ENCODE measurements around the gene SDC3. TPM values are rescaled to one million over a fixed set of nuclear protein-coding genes. Genes with fewer than 3 reads are reported as not detected.

Gene SDC3
- total RNA-seq, 1 donor from 2014 or later: 57.1 TPM

DNA sequence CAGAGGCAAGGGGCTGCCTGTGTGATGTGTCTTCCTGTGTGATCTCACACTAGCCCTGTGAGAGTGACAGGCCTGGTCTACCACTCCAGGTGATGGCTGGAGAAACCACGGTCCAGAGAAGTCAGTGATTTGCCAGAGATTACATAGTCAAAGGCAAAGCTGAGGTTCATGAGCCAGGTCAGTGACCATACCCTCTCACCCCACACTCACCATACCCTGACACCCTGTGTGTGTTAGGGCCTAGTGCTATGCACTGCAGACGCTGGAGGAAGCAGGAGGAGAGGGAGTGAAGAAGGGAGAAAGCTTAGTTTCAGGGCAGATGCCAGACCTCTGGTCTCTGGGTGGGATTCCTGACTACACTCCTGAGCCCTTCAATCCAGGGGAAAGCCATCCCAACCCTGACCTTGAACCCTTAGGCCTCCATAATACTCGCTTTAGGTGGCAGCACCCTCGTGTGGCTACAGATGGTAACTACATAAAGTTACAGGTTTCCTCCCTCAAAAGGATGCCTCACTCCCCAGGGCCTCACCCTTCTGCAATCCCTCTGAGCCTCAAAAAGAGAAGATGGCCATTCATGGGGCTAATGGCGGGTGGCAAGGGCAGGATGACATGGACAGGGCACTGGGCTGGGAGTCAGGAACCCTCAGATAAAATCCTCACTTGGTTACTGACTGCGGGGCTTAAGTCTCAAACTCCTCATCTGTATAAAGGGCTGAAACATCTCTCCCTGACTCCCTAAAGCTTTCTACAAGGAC lies 20.8 kb upstream of the SDC3 start:
- DNase-seq (ENCODE audit: low spot score in 2 of 2) (peak in 1 of 2 donors; percentile 45), FAIRE-seq (no peak)

- FAIRE-seq: no peak
Observed at GRCh38 chr1:30928789-30929134, 20.2 kb upstream of the SDC3 start.

DNA sequence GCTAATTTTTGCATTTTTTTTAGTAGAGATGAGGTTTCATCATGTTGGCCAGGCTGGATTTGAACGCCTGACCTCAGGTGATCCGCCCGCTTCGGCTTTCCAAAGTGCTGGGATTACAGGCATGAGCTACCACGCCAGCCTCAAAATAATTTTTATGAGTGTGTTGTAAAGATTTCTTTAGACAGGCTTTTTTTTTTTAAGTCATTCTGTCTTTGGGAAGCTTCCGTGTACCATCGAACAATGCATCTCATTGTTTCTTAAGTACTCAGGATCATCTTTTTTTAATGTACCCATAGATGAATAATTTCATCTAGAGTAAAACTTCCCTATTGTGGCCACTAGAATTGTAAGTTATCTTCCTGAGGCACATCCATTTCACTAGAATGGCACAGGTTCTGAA lies 19.6 kb upstream of the SDC3 start:
- DNase-seq (ENCODE audit: low spot score in 2 of 2) (no peak), FAIRE-seq (no peak)

More at GRCh38 chr1:30928789-30929134, 20.2 kb upstream of the SDC3 start:
- no peak for DNase-seq (ENCODE audit: low spot score in 2 of 2)

DNA sequence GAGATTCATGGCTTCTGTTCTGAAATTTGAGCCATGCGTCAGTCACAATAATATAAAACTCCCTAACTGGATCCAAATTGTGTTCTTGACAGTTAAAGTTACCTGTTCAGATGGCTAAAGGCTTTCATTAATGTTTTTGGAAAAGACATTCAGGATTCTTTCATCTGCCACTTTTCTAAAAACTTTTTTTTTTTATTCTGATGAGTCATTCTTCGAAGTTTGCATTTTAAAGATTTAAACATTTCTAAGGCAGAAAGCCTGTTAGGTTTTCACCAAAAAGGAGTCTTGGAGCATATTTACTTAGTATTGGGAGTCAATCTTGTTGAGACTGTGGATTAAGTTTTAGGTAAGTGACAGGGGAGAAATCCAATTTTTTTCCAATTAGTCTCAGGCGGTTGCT lies 18.9 kb upstream of the SDC3 start:
- FAIRE-seq (no peak), DNase-seq (ENCODE audit: low spot score in 2 of 2) (no peak)

DNA sequence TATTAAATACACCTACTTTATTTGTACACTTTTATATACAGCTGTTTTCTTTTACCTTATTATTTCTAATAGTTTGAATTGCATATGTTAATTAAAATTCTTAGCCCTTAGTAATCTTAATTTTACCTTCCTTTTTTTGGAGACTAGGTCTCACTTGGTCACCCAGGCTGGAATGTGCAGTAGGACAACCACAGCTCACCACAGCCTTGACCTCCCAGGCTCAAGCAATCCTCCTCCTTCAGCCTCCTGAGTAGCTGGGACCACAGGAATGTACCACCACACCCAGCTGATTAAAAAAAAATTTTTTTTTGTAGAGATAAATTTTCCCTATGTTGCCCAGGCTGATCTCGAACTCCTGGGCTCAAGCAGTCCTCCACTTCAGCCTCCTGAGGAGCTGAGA lies 15.0 kb upstream of the SDC3 start:
- FAIRE-seq (no peak), DNase-seq (ENCODE audit: low spot score in 2 of 2) (no peak)

GRCh38 chr1:30920827-30921226 lies 12.3 kb upstream of the SDC3 start:
- FAIRE-seq: no peak
- no peak for DNase-seq (ENCODE audit: low spot score in 2 of 2)

- FAIRE-seq (no peak), DNase-seq (ENCODE audit: low spot score in 2 of 2) (no peak)
Observed at GRCh38 chr1:30919025-30919881, 10.7 kb upstream of the SDC3 start.

DNA sequence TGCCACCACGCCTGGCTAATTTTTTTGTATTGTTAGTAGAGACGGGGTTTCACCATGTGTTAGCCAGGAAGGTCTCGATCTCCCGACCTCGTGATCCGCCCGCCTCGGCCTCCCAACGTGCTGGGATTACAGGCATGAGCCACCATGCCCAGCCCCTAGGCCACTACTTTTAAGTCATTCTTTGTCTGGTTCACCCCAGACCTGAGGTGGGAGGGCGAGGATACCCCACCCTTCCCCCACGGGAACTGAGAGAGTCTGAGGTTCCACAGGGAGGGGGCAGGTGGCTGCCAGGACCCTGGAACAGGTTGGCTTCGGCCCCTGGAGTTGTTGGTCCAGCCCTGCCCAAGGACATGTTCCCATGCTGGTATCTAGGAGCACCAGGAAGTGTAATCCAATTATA lies 7.7 kb upstream of the SDC3 start:
- no peak for FAIRE-seq
- no peak for DNase-seq (ENCODE audit: low spot score in 2 of 2)

DNA sequence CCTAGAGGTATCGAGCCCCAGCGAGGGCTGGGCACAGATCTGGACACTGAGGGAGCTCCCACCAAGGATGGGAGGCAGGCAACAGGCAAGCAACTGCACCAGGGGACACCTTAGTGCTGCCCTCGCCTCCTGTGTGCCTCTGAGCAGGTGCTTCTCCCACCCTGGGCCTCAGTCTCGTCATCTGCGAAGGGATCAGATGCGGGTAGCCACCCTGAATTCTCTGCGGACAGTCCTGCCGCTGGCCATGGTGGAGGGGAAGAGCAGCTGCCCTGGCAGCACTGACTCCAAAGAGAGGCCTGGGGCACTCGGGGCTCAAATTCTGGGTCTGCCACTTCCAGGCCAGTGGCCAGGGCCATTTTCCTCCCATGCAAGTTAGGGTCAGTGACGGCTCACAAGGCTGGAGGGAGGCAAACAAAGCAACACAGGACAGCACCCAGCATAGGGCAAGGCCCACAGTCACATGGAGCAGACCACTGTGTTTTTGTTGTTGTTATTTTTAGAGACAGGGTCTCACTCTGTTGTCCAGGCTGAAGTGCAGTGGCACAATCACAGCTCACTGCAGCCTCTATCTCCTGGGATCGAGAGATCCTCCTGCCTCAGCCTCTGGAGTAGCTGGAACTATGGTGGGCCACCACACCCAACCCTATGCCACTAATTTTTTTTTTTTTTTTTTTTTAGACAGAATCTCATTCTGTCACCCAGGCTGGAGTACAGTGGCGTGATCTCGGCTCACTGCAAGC lies 7.1 kb upstream of the SDC3 start:
- FAIRE-seq: no peak
- no peak for DNase-seq (ENCODE audit: low spot score in 2 of 2)

- DNase-seq (ENCODE audit: low spot score in 2 of 2) (no peak), FAIRE-seq (no peak)
Observed at GRCh38 chr1:30914931-30915330, 6.4 kb upstream of the SDC3 start.

- DNase-seq (ENCODE audit: low spot score in 2 of 2): no peak
- FAIRE-seq: no peak
Observed at GRCh38 chr1:30914587-30914922, 6.0 kb upstream of the SDC3 start.

GRCh38 chr1:30912913-30913652 lies 4.5 kb upstream of the SDC3 start:
- DNase-seq (ENCODE audit: low spot score in 2 of 2) (no peak), FAIRE-seq (no peak)

- DNase-seq (ENCODE audit: low spot score in 2 of 2) (no peak), FAIRE-seq (no peak)
Observed at GRCh38 chr1:30912224-30912623, 3.7 kb upstream of the SDC3 start.

GRCh38 chr1:30911059-30911954 lies 2.7 kb upstream of the SDC3 start:
- DNase-seq (ENCODE audit: low spot score in 2 of 2) (peak; percentile 83 to 84), FAIRE-seq (no peak)

DNA sequence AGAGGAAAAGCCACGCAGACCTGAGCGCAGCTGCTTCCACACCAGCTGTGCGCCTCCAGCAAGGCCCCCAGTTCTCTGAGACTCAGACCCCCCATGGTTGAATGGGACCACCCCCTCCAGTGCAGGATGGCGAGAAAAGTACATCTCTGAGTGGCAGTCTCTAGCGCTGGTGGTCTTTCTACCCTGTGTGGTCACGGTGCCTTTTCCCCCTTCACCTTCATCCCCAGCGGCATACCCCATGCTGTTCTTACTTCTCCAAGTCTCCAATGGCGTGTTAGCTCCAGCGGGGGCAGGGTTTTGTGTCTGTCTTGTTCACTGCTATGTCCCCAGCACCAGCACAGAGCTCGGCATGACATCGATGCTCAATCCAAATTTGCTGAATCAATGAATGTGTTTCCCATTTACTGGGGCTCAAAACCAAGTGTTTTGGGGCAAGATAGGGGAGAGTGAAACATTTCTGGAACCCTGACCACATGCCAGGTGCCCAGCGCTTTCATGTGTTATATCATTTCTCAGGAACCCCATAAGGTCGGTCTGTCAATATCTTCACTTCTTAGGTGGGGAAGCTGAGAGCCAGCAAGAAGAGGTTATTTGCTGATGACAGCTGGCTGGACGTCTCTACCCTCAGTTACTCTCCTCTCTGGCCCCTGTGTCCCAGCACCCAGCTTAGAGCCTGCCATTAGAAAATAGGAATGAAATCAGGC lies 959 bp upstream of the SDC3 start:
- FAIRE-seq (no peak), DNase-seq (ENCODE audit: low spot score in 2 of 2) (no peak)

DNA sequence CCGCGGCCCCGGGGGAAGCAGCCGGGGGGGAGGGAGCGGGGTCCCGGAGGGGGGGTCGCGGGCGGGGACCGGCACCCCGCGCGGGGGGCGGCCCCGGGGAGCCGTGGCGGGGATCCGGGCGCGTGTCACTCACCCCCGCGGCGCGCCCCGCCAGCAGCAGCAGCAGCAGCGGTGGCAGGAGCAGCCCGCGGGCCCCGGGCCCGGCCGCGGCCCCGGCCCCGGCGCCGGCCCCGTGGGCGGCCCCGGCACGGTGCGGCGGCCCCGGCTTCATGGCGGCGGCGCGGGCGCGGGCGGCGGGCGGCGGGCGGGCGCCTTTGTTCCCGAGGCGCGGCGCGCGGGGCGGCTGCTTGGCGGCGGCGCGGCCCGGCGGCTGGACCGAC lies 252 bp downstream of the SDC3 start:
- FAIRE-seq (no peak), DNase-seq (ENCODE audit: low spot score in 2 of 2) (no peak)

DNA sequence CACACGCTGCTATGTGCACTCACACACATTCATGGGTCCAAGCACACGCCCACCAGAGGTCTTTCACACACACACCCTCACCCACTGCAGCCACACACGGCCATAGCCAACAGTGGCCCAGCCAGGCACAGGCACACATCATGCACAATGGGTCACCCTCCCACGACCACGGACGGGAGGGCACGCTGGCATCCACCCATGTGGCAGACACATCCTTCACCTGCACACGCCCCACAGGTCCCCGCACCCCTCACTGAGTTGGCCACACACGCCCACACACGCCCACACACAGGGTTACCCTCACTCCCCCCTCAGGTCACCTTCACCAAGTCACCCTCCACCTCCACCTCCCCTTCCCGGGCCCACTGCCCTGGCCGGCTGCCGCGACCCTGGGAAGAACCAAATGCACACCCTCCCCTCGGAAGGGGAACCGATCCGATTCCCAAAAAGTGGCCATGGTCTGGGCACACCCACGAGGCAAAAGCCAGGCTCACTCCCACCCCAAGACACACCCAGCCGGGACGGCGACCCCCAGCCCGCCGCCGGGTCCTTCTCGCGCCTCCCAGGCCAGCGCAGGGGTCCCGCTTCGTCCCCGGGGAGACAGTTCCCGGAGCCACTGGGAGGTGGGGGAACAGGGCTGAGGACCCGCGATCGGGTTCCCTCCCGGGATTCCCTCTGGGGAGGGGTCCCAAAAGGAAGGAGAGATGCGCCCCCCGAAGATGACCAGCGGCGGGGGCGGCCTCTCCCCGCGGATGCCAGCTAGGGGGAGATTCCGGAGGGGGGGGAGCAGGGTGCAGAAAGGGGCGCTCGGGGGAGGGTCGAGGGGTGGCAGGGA lies 860 bp downstream of the SDC3 start:
- FAIRE-seq: no peak
- no peak for DNase-seq (ENCODE audit: low spot score in 2 of 2)
